Testis (tissue), 3 donors: ENCODE measurements around the gene MAP3K2. TPM values are rescaled to one million over a fixed set of nuclear protein-coding genes. Genes with fewer than 3 reads are reported as not detected.

Experiments
- DNase-seq: peaks from one replicate; pipeline ENCODE4 v3.0.0-alpha.2; 2019
- H3K27ac ChIP-seq, 2 donors: fragments of 200-600 bp; sonication (generic); one replicate each; pipeline ENCODE4 v1.5.1; 2019
- H3K27me3 ChIP-seq: fragments of 200-600 bp; sonication (generic); one replicate; pipeline ENCODE4 v1.5.1; 2019
- H3K36me3 ChIP-seq: fragments of 200-600 bp; sonication (generic); one replicate; pipeline ENCODE4 v1.5.1; 2017; ENCODE audit warnings: low read depth; ENCODE audit errors: missing control alignments
- H3K4me1 ChIP-seq: fragments of 200-600 bp; sonication (generic); one replicate; pipeline ENCODE4 v1.5.1; 2019
- H3K4me3 ChIP-seq, 2 donors: fragments of 200-600 bp; sonication (generic); one replicate each; pipeline ENCODE4 v1.5.1; 2017 to 2019
- H3K9me3 ChIP-seq: fragments of 200-600 bp; sonication (generic); one replicate; pipeline ENCODE4 v1.5.1; 2017
- CTCF ChIP-seq, 3 experiments: fragments of 450-650 bp in 2 of 3; fragments of 200-600 bp in 1 of 3; sonication (generic) in 1 of 3; IDR thresholded peaks; one replicate each; pipeline ENCODE4 v1.5.1; 2016 to 2019; ENCODE audit warnings: antibody characterized with exemption in 3 of 3, mild to moderate bottlenecking in 2 of 3, moderate library complexity in 1 of 3
- POLR2A ChIP-seq: fragments of 450-650 bp; IDR thresholded peaks from one replicate; pipeline ENCODE4 v1.6.1; 2017; ENCODE audit warnings: antibody characterized with exemption, mild to moderate bottlenecking, moderate library complexity
- WGBS, 2 donors: methylation state at CpG; one replicate each; pipeline ENCODE4 v1.1.5; 2018; 5-methylcytosine and 5-hydroxymethylcytosine counted together
- intact Hi-C: fragments of 100-400 bp; cut with DNase I; formaldehyde crosslinking; loops from one replicate; pipeline ENCODE4 v1.15.1; 2023; ENCODE audit warnings: low total_unique reads
- polyA plus RNA-seq: library from polyadenylated mRNA; stranded (reverse); fragments of 350-450 nt; fragmentation: Illumina TruSeq; extraction: RNeasy Lipid Tissue Mini Kit (QIAGEN cat#74804); gene quantifications from one replicate; pipeline ENCODE4 v1.2.3, GENCODE V29; 2014; ENCODE audit warnings: low read depth, low replicate concordance; ENCODE audit not compliant: insufficient read depth
- total RNA-seq, 2 donors: library from RNA; depleted of rRNA; stranded (reverse); fragments of >200 nt; gene quantifications; one replicate each; pipeline ENCODE4 v1.2.3, GENCODE V29; 2016

Gene MAP3K2
- total and polyA plus RNA-seq, 3 donors from 2014 or later: 16.3 to 74.5 (median 74.0) TPM

DNA sequence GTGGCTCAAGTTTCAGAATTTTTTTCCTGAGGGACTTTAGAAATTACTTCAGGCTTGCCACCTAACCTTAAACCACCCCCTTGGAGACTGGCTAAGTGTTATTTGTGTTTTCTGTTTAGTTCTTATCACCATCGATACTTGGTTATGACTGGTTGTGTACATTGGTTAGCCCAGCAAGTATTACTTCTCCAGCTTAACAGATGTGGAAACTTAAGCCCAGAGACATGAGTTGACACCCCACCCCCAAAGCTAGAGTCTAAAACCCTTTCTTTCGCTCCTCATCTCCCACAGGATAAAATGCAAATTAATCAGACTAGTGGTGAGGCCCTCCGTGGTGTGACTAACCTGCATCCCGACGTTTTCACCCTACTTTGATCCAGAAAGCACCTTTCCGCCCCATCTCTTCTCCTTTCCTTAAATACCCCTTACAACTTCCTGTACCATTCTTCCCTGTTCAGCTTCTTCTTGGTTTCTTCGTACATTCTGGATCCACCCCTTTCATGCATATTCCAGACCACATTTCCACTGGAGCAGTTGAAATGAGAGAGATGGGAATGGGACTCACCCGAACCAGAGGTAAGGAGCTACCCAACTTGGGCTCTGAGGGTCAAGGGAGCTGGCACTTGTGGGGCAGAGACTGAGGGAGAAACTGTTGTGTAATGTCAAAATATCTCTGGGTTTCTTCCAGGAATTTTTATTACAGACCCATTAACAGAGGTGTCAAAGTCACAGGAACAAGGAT is 819 bp upstream of the MAP3K2 start:
- TF ChIP-seq CTCF (IDR thresholded peaks at IDR 0.05): no peak
- TF ChIP-seq POLR2A: no peak
- Histone ChIP-seq H3K9me3 (no peaks in the 10 kb centered on the region), H3K27ac (peak overlapping the region; percentile 89 to 100), H3K36me3 (no peaks in the 10 kb centered on the region), H3K4me3 (peak overlapping the region; percentile 97 to 99), H3K4me1 (peaks cover 13% of the 10 kb centered on the region), H3K27me3 (no peaks in the 10 kb centered on the region)
- 52 to 54% methylated on average over 8 of the region's 8 CpGs for WGBS, 2 donors
- no peak for DNase-seq
- intact Hi-C loops: no loop called here

GRCh38 chr2:127386764-127387654 is 766 bp downstream of the MAP3K2 start:
- H3K9me3 ChIP-seq: no peaks in the 10 kb centered on the region
- intact Hi-C loops: no loop called here
- no peak for TF ChIP-seq CTCF (IDR thresholded peaks at IDR 0.05)
- no peak for TF ChIP-seq POLR2A
- DNase-seq: peak; percentile 89
- H3K36me3 ChIP-seq: no peaks in the 10 kb centered on the region
- peak overlapping the region; percentile 100 for H3K27ac ChIP-seq
- H3K27me3 ChIP-seq: no peaks in the 10 kb centered on the region
- peaks cover 13% of the 10 kb centered on the region for H3K4me1 ChIP-seq
- peak overlapping the region; percentile 97 to 99 for H3K4me3 ChIP-seq
- WGBS, 2 donors: 1 to 3% methylated on average over 9 to 26 of the region's 58 CpGs

- TF ChIP-seq POLR2A: no peak
- no peak for TF ChIP-seq CTCF (IDR thresholded peaks at IDR 0.05)
- DNase-seq: no peak
- Histone ChIP-seq H3K9me3 (no peaks in the 10 kb centered on the region), H3K4me3 (no peak overlapping the region), H3K36me3 (no peaks in the 10 kb centered on the region), H3K27me3 (no peaks in the 10 kb centered on the region), H3K4me1 (peaks cover 13% of the 10 kb centered on the region), H3K27ac (no peak overlapping the region)
- intact Hi-C loops: no loop called here
- WGBS, 2 donors: 31 to 38% methylated on average over 4 of the region's 4 CpGs
Measured at GRCh38 chr2:127386246-127386645, 1.5 kb downstream of the MAP3K2 start.

- TF ChIP-seq CTCF (IDR thresholded peaks at IDR 0.05) (no peak), POLR2A (no peak)
- 74 to 89% methylated on average over 6 of the region's 6 CpGs for WGBS, 2 donors
Measured at GRCh38 chr2:127384529-127384928, 3.2 kb downstream of the MAP3K2 start.

More at GRCh38 chr2:127384529-127384928, 3.2 kb downstream of the MAP3K2 start:
- intact Hi-C loops: no loop called here
- no peaks in the 10 kb centered on the region for H3K36me3 ChIP-seq
- no peak overlapping the region for H3K4me3 ChIP-seq
- no peak overlapping the region for H3K27ac ChIP-seq
- no peaks in the 10 kb centered on the region for H3K9me3 ChIP-seq
- peaks cover 13% of the 10 kb centered on the region for H3K4me1 ChIP-seq
- no peak for DNase-seq
- no peaks in the 10 kb centered on the region for H3K27me3 ChIP-seq
